Thyroid gland (tissue), 4 donors: ENCODE results near the gene CDX1.

Source experiments
- CTCF ChIP-seq, 6 experiments: fragments of 200-600 bp in 3 of 6; fragments of 450-650 bp in 3 of 6; sonication (generic) in 3 of 6; IDR thresholded peaks; one replicate each; pipeline ENCODE4 v1.5.1; 2016 to 2019; ENCODE audit warnings: antibody characterized with exemption in 6 of 6, mild to moderate bottlenecking in 2 of 6, inconsistent platforms in 1 of 6, moderate library complexity in 1 of 6
- POLR2A ChIP-seq, 2 donors: fragments of 450-650 bp; IDR thresholded peaks; one replicate each; pipeline ENCODE4 v1.6.1; 2017; ENCODE audit warnings: antibody characterized with exemption in 2 of 2, mild to moderate bottlenecking in 2 of 2, moderate library complexity in 1 of 2

- TF ChIP-seq CTCF (IDR thresholded peaks at IDR 0.05) (no peak), POLR2A (IDR thresholded peaks at IDR 0.05) (no peak)
Measured at GRCh38 chr5:150181766-150182545, 15.4 kb downstream of the CDX1 start.
